Posterior vena cava (tissue), 2 donors: ENCODE results near the gene STAT4. TPM values are rescaled to one million over a fixed set of nuclear protein-coding genes. Genes with fewer than 3 reads are reported as not detected.

Experiments used
- DNase-seq: peaks from one replicate; pipeline ENCODE4 v3.0.0-alpha.2; 2020; ENCODE audit warnings: low spot score
- intact Hi-C, 2 donors: fragments of 100-400 bp; cut with DNase I; formaldehyde crosslinking; loops; one replicate each; pipeline versions ENCODE4 v1.14.1 to v1.14.2; 2022 to 2023
- total RNA-seq, 2 donors: library from RNA; stranded (reverse); fragmentation: NEBNext Ultra II Directional; extraction: Animal tissue kit (Norgen Biotek cat#: 25700); gene quantifications; one replicate each; pipeline ENCODE4 v1.2.1, GENCODE V29; 2021
- donor health status: DM: yes; HTN: yes; CAD: no.
- donor health status: DM: yes; HTN: yes; CAD: no.

Gene STAT4
- total RNA-seq, 2 donors from 2014 or later, result 2.2 to 2.5 TPM

DNA sequence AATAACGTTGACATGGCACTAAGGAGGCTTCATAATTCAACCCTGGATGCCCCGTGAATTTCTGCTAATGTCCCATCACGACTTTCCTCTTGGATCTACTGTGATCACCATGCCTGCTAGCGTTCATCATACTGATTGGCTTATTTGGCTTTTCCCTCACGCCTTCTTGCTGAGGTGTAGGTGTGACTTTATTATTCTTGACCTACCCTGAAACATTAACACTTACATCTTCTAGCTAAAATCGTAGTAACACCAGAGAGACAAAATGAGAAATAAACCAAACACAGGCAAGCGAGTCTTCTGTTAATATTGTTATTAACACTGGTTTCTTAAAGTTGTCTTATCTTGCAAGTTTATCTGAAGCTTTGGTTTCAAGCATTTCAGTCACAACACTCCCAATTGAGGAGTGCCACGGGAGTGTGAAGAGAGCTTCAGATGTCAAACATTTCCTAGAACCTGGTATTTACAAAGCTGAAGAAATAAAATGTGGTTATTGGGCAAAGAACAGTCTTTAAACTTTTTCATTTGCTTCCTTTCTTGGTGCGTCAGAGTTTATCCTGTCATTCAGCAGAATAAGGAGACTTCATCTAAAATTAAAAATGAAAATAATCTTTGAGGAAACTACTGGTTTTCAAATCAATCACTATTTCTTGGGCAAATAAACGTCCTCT lies 121.4 kb downstream of the STAT4 start:
- intact Hi-C loops, result loop anchor here in 1 of 2 donors (10.0 kb wide), 1 partner anchor 245 kb away; no protein-coding TSS in a partner anchor
- DNase-seq, result no peak

- intact Hi-C loops, result loop anchor here in 1 of 2 donors (10.0 kb wide), 1 partner anchor 242 kb away; no protein-coding TSS in a partner anchor
- DNase-seq, result no peak
Observed at GRCh38 chr2:191026377-191026776, 124.4 kb downstream of the STAT4 start.

GRCh38 chr2:191025135-191025534 lies 125.7 kb downstream of the STAT4 start:
- DNase-seq, result no peak
- intact Hi-C loops, result loop anchor here in 1 of 2 donors (10.0 kb wide), 1 partner anchor 240 kb away; no protein-coding TSS in a partner anchor

GRCh38 chr2:191023235-191023679 lies 127.5 kb downstream of the STAT4 start:
- intact Hi-C loops, result loop anchor here in 1 of 2 donors (10.0 kb wide), 1 partner anchor 238 kb away; no protein-coding TSS in a partner anchor
- no peak for DNase-seq

GRCh38 chr2:191020742-191021381 lies 129.9 kb downstream of the STAT4 start:
- DNase-seq, result no peak
- intact Hi-C loops, result loop anchor here in 1 of 2 donors (10.0 kb wide), 1 partner anchor 236 kb away; no protein-coding TSS in a partner anchor

- intact Hi-C loops, result loop anchor here in 1 of 2 donors (10.0 kb wide), 1 partner anchor 235 kb away; no protein-coding TSS in a partner anchor
- DNase-seq, result peak; percentile 97
Observed at GRCh38 chr2:191020221-191020741, 130.5 kb downstream of the STAT4 start.

DNA sequence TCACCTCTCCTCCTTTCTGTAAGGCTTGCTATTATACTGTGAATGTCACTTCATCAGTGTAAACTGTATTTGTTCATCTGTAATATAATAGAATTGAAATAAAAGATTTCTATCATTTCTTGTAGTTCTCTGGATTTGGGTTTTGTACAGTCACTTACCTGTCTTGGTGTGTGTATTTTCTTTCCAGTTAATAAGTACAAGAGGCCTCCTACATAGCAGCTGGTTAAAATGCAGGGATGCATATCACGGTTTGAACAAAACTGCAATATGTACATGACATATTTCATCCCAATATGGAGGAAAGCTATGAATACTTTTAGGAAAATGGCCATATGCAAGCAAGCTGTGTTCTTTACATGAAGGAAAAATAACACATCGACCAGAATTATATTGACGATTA lies 131.4 kb downstream of the STAT4 start:
- intact Hi-C loops, result no loop called here
- DNase-seq, result no peak

- no peak for DNase-seq
- intact Hi-C loops, result no loop called here
Observed at GRCh38 chr2:191018643-191019119, 132.1 kb downstream of the STAT4 start.

- no peak for DNase-seq
- intact Hi-C loops, result no loop called here
Observed at GRCh38 chr2:191018048-191018447, 132.7 kb downstream of the STAT4 start.

GRCh38 chr2:191015831-191016230 lies 135.0 kb downstream of the STAT4 start:
- intact Hi-C loops, result no loop called here
- DNase-seq, result no peak

DNA sequence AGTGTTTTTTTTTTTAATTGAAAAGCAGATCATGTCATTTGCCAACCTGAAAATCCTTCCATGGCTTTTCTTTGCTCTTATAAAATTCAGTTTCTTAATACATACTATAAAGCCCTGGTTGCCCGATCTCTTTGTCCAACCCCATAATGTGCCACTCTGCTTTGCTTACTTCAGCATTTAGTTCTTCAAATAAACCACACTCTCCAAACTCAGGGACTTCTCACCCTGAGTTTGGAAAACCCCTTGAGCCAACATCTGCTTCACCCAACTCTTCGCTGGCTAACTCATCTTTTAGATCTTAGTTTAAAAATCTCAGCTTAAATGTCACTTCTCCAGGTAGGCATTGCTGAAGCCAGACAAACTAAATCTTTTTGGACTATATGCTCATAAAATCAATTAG lies 135.6 kb downstream of the STAT4 start:
- intact Hi-C loops, result no loop called here
- DNase-seq, result no peak

- DNase-seq, result no peak
- intact Hi-C loops, result no loop called here
Observed at GRCh38 chr2:191014653-191015020, 136.2 kb downstream of the STAT4 start.

DNA sequence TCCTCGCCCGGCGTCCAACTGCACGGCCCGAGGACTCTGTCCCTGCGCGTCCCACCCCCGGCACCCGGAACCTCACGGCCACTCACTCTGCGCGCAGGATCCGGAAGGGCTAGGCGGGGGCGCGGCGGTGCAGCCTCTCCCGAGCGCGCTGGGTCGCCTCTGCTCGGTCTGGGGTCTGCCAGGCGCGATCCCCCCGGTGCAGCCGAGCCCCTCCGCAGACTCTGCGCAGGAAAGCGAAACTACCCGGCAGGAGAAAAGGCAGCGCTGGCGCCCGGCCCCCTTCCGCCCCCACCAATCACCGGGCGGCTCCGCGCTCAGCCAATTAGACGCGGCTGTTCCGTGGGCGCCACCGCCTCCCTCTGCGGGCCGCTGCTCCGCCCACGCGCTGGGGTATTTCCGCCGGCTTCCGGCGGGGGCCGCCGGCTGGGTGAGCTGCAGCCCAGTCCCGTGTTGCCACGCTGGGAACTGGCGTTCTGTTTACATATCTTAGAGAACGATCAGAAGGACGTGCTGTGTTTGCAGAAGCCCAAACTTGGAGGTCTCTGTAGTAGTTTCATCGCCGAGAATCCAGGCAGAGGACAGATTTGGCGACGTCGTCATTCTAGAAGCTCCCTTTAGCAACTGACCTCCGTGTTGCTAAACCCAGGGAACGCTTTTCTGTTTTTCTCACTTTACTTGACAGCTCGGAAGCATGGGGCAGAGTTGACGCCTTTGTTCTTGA lies 136.7 kb downstream of the STAT4 start, which contains the start of gene STAT1:
TSS of gene STAT1 (minus strand) at position 240 of the 721 bp plus-strand sequence. CDS start 4,168 bp downstream, outside the sequence.
- DNase-seq, result peak; percentile 98
- intact Hi-C loops, result no loop called here

- DNase-seq, result no peak
- intact Hi-C loops, result no loop called here
Observed at GRCh38 chr2:191013682-191013931, 137.2 kb downstream of the STAT4 start.

GRCh38 chr2:191012845-191013681 lies 137.7 kb downstream of the STAT4 start:
- intact Hi-C loops, result no loop called here
- DNase-seq, result no peak

DNA sequence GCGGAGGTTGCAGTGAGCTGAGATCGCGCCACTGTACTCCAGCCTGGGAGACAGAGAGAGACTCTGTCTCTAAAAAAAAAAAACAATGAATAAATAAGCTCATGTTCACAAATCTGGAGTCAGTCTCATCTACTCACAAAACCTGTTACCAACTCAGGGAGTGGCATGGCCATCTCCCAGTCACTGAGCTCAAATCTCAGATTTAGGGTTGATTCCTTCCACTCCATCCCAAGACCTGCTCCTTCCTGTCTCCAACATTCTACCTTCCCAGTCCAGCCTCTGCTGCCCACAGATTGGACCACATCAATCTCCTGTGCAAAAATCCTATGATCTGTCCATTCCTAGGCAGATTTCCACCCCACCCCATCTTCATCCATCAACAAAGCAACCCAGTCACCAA lies 138.4 kb downstream of the STAT4 start:
- no peak for DNase-seq
- intact Hi-C loops, result no loop called here

DNA sequence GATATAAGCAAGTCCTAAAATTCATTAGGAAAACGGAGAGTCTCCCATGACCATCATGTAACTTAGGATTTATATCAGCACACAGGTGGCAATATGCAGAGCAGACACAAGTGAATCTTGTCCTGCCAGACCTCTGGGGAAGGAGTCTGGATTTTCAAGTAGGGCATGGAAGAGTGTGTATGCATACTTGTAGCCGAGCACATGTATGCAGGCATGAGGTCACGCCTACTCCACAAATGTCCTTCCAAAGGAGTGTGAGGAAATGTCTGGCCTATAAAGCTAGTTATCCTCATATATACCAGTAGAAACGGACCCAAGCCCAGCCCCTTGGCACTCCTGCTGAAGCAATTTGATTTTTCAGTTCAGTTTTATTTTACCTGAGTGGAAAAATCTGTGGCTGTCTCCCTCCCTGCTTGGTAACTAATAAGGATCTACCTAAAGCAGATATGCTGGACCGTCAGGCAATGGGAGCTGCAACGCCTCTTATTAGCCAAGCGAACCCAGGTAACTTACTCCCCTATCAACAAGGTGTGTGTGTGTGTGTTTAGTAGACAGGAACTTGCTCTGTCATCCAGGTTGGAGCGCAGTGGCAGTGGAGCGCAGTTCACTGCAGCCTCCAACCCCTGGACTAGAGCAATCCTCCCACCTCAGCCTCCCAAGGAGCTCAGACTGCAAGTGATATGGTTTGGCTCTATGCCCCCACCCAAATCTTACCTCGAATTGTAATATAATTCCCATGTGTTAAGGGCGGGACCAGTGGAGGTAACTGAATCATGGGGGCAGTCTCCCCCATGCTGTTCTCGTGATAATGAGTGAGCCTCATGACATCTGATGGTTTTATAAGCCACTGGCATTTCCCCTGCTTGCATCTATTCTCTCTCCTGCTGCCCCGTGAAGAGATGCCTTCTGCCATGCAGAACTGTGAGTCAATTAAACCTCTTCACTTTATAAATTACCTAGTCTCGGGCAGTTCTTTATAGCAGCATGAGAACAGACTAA lies 139.6 kb downstream of the STAT4 start:
- no peak for DNase-seq
- intact Hi-C loops, result no loop called here
